Esophagus squamous epithelium (tissue), 4 donors: ENCODE measurements around the gene RFPL1.

Experiments used
- POLR2A ChIP-seq, 4 donors: fragments of 450-650 bp; IDR thresholded peaks; one replicate each; pipeline ENCODE4 v1.6.1; 2017; ENCODE audit warnings: antibody characterized with exemption in 4 of 4, mild to moderate bottlenecking in 4 of 4, moderate library complexity in 3 of 4
- TF ChIP-seq, protein P1 (sequence below), 6 experiments: fragments of 450-650 bp in 4 of 6; fragments of 200-600 bp in 2 of 6; sonication (generic) in 2 of 6; IDR thresholded peaks; one replicate each; pipeline ENCODE4 v1.5.1; 2016 to 2019; ENCODE audit warnings: antibody characterized with exemption in 6 of 6, mild to moderate bottlenecking in 4 of 6, moderate library complexity in 4 of 6

GRCh38 chr22:29470159-29470855 lies 31.9 kb downstream of the RFPL1 start:
- no peak for TF ChIP-seq POLR2A (IDR thresholded peaks at IDR 0.05)
- TF ChIP-seq, protein P1, sequence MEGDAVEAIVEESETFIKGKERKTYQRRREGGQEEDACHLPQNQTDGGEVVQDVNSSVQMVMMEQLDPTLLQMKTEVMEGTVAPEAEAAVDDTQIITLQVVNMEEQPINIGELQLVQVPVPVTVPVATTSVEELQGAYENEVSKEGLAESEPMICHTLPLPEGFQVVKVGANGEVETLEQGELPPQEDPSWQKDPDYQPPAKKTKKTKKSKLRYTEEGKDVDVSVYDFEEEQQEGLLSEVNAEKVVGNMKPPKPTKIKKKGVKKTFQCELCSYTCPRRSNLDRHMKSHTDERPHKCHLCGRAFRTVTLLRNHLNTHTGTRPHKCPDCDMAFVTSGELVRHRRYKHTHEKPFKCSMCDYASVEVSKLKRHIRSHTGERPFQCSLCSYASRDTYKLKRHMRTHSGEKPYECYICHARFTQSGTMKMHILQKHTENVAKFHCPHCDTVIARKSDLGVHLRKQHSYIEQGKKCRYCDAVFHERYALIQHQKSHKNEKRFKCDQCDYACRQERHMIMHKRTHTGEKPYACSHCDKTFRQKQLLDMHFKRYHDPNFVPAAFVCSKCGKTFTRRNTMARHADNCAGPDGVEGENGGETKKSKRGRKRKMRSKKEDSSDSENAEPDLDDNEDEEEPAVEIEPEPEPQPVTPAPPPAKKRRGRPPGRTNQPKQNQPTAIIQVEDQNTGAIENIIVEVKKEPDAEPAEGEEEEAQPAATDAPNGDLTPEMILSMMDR (IDR thresholded peaks at IDR 0.05): peak; percentile 75 to 94 (median 83)
